Measurements from ENCODE around the gene CAND2. TPM values are rescaled to one million over a fixed set of nuclear protein-coding genes. Genes with fewer than 3 reads are reported as not detected.
"Not testable (repeated sequence)": the region's sequence is repeated elsewhere in the genome, so short reads cannot be mapped to it uniquely, and the experiment has no call there.

CAND2 gene
- total and polyA plus RNA-seq, 2 experiments from 2014 or later = 4.3 to 5.0 TPM

- DNase-seq (ENCODE audit: low spot score) = no peak
- Histone ChIP-seq H3K9me2 (replicated peaks; ENCODE audit: insufficient read depth) (no peaks in the 10 kb centered on the region), H3K79me2 (peaks cover 42% of the 10 kb centered on the region), H3K9me3 (ENCODE audit: low read depth) (no peaks in the 10 kb centered on the region), H3K4me1 (ENCODE audit: insufficient read depth) (peaks cover 13% of the 10 kb centered on the region), H4K20me1 (ENCODE audit: insufficient read depth, poor library complexity, severe bottlenecking) (peaks cover 57% of the 10 kb centered on the region), H3K4me3 (no peak overlapping the region), H3K4me2 (peak overlapping the region; percentile 67), H3K27ac (no peak overlapping the region), H2AFZ (no peak overlapping the region), H3K27me3 (no peaks in the 10 kb centered on the region), H3K36me3 (replicated peaks; ENCODE audit: insufficient read depth, low read depth) (peaks cover 5% of the 10 kb centered on the region)
- 89% methylated on average over 11 of the region's 11 CpGs for WGBS (ENCODE audit: low lambda C conversion rate, missing lambda C conversion rate)
- TF ChIP-seq EZH2phosphoT487 (IDR thresholded peaks at IDR 0.05; ENCODE audit: low read depth, severe bottlenecking, unreplicated experiment) (no peak), EZH2 (IDR thresholded peaks at IDR 0.05; ENCODE audit: borderline replicate concordance) (no peak), CTCF (IDR thresholded peaks at IDR 0.05; ENCODE audit: poor library complexity) (no peak)
Observed at GRCh38 chr3:12839156-12839946, 42.9 kb downstream of the CAND2 start.

GRCh38 chr3:12840148-12840547 is 43.7 kb downstream of the CAND2 start:
- H3K4me2 ChIP-seq = peak overlapping the region; percentile 67
- H3K27ac ChIP-seq = peak overlapping the region; percentile 85
- not testable (repeated sequence) for H2AFZ ChIP-seq; DNase-seq (ENCODE audit: low spot score); H3K36me3 ChIP-seq (replicated peaks; ENCODE audit: insufficient read depth, low read depth); H3K9me2 ChIP-seq (replicated peaks; ENCODE audit: insufficient read depth); H3K9me3 ChIP-seq (ENCODE audit: low read depth); H3K27me3 ChIP-seq
- H3K4me1 ChIP-seq (ENCODE audit: insufficient read depth) = peaks cover 13% of the 10 kb centered on the region
- peaks cover 42% of the 10 kb centered on the region for H3K79me2 ChIP-seq
- H3K4me3 ChIP-seq = peak overlapping the region; percentile 58
- WGBS (ENCODE audit: low lambda C conversion rate, missing lambda C conversion rate) = 62% methylated on average over 10 of the region's 10 CpGs
- H4K20me1 ChIP-seq (ENCODE audit: insufficient read depth, poor library complexity, severe bottlenecking) = peaks cover 52% of the 10 kb centered on the region

GRCh38 chr3:12840591-12841148 is 44.2 kb downstream of the CAND2 start:
- no peaks in the 10 kb centered on the region for H3K27me3 ChIP-seq
- H3K4me2 ChIP-seq = peak overlapping the region; percentile 67
- no peak for TF ChIP-seq CTCF (IDR thresholded peaks at IDR 0.05; ENCODE audit: poor library complexity)
- no peak for TF ChIP-seq EZH2phosphoT487 (IDR thresholded peaks at IDR 0.05; ENCODE audit: low read depth, severe bottlenecking, unreplicated experiment)
- no peak for TF ChIP-seq EZH2 (IDR thresholded peaks at IDR 0.05; ENCODE audit: borderline replicate concordance)
- H3K36me3 ChIP-seq (replicated peaks; ENCODE audit: insufficient read depth, low read depth) = peaks cover 5% of the 10 kb centered on the region
- no peaks in the 10 kb centered on the region for H3K9me3 ChIP-seq (ENCODE audit: low read depth)
- H3K4me3 ChIP-seq = peak overlapping the region; percentile 58
- H3K9me2 ChIP-seq (replicated peaks; ENCODE audit: insufficient read depth) = no peaks in the 10 kb centered on the region
- H2AFZ ChIP-seq = peak overlapping the region; percentile 14
- H3K27ac ChIP-seq = peak overlapping the region; percentile 85
- peaks cover 42% of the 10 kb centered on the region for H3K79me2 ChIP-seq
- peaks cover 13% of the 10 kb centered on the region for H3K4me1 ChIP-seq (ENCODE audit: insufficient read depth)
- DNase-seq (ENCODE audit: low spot score) = no peak
- H4K20me1 ChIP-seq (ENCODE audit: insufficient read depth, poor library complexity, severe bottlenecking) = peaks cover 49% of the 10 kb centered on the region
- WGBS (ENCODE audit: low lambda C conversion rate, missing lambda C conversion rate) = 6% methylated on average over 18 of the region's 18 CpGs

All from hepatocyte (in vitro differentiated cells).